Gastrocnemius medialis (tissue), 4 donors: ENCODE data around the gene GOLGA8N.

ENCODE experiments used
- CTCF ChIP-seq, 5 experiments: fragments of 450-650 bp in 3 of 5; fragments of 200-600 bp in 2 of 5; sonication (generic) in 2 of 5; IDR thresholded peaks in 4 of 5; conservative IDR thresholded peaks in 1 of 5; 1 replicate in 4 of 5; 2 replicates in 1 of 5; pipeline ENCODE4 v1.5.1; 2016 to 2019; ENCODE audit warnings: antibody characterized with exemption in 5 of 5, mild to moderate bottlenecking in 3 of 5, moderate library complexity in 3 of 5
- POLR2A ChIP-seq, 2 donors: fragments of 450-650 bp; IDR thresholded peaks; one replicate each; pipeline ENCODE4 v1.6.1; 2017; ENCODE audit warnings: antibody characterized with exemption in 2 of 2, mild to moderate bottlenecking in 2 of 2, moderate library complexity in 2 of 2

GRCh38 chr15:32642667-32643435 is 49.6 kb downstream of the GOLGA8N start:
- TF ChIP-seq CTCF (IDR thresholded peaks at IDR 0.05 in 4 of 5, conservative IDR thresholded peaks at IDR 0.05 in 1 of 5) = no peak
- no peak for TF ChIP-seq POLR2A (IDR thresholded peaks at IDR 0.05)
